Ectodermal cell (in vitro differentiated cells): ENCODE measurements around the gene DCDC2C.

ENCODE experiments used
- H3K27ac ChIP-seq: 2 replicates; pipeline ENCODE4 v1.7.0; 2013; ENCODE audit warnings: mild to moderate bottlenecking, low read depth, low read length; ENCODE audit not compliant: insufficient read depth, poor library complexity, severe bottlenecking
- H3K27me3 ChIP-seq: 2 replicates; pipeline ENCODE4 v1.7.0; 2013; ENCODE audit warnings: mild to moderate bottlenecking, low read length; ENCODE audit not compliant: insufficient read depth, control insufficient read depth, poor library complexity, severe bottlenecking
- H3K36me3 ChIP-seq: one replicate; pipeline ENCODE4 v1.7.0; 2013; ENCODE audit warnings: low read length; ENCODE audit not compliant: control insufficient read depth, insufficient read depth
- H3K4me1 ChIP-seq: one replicate; pipeline ENCODE4 v1.7.0; 2013; ENCODE audit warnings: low read length; ENCODE audit not compliant: control insufficient read depth, insufficient read depth
- H3K4me3 ChIP-seq: 2 replicates; pipeline ENCODE4 v1.7.0; 2013; ENCODE audit warnings: low read depth, low read length, control low read depth; ENCODE audit not compliant: insufficient read depth
- H3K9me3 ChIP-seq: 2 replicates; pipeline ENCODE4 v1.7.0; 2013; ENCODE audit warnings: mild to moderate bottlenecking, low read length, moderate library complexity; ENCODE audit not compliant: control insufficient read depth
- WGBS, 2 experiments: methylation state at CpG; one replicate each; pipeline ENCODE4 v1.1.7; 2013; ENCODE audit warnings: missing lambda C conversion rate in 2 of 2; 5-methylcytosine and 5-hydroxymethylcytosine counted together

DCDC2C gene

GRCh38 chr2:3728104-3729054, 25.0 kb downstream of the DCDC2C start:
- Histone ChIP-seq H3K9me3 (no peaks in the 10 kb centered on the region), H3K4me3 (peak overlapping the region; percentile 12), H3K4me1 (peaks cover 10% of the 10 kb centered on the region), H3K36me3 (no peaks in the 10 kb centered on the region), H3K27ac (no peak overlapping the region), H3K27me3 (peaks cover 5% of the 10 kb centered on the region)
- 52 to 53% methylated on average over 22 of the region's 22 CpGs for WGBS, 2 experiments

DNA sequence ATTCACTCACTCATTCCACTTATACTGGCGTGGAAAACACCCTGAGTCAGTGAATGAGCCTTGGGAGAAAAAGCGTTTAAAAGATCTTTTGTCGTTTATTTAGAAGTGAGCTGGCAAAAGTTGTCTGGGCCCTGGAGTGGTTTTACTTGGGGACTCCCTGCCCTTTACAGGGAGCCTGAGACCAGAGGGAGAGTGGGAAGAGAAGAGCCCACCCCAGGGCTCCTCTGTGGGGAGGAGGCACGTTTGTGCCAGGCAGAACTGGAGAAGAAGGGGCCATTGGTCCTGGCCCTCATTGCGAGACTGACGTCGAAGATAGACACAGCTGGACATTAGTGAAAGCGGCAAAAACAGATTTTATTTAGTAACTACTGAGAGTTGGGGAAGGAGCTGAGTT, 25.7 kb downstream of the DCDC2C start:
- no peak overlapping the region for H3K4me3 ChIP-seq
- no peaks in the 10 kb centered on the region for H3K36me3 ChIP-seq
- H3K27ac ChIP-seq = no peak overlapping the region
- peaks cover 5% of the 10 kb centered on the region for H3K27me3 ChIP-seq
- WGBS, 2 experiments = 93 to 94% methylated on average over 8 of the region's 8 CpGs
- no peaks in the 10 kb centered on the region for H3K9me3 ChIP-seq
- peaks cover 10% of the 10 kb centered on the region for H3K4me1 ChIP-seq

- Histone ChIP-seq H3K9me3 (no peaks in the 10 kb centered on the region), H3K36me3 (no peaks in the 10 kb centered on the region), H3K4me3 (no peak overlapping the region), H3K27ac (no peak overlapping the region), H3K27me3 (peaks cover 5% of the 10 kb centered on the region), H3K4me1 (peaks cover 10% of the 10 kb centered on the region)
- 86 to 88% methylated on average over 9 of the region's 9 CpGs for WGBS, 2 experiments
Observed at GRCh38 chr2:3729786-3730185, 26.4 kb downstream of the DCDC2C start.

GRCh38 chr2:3730646-3731045, 27.3 kb downstream of the DCDC2C start:
- H3K36me3 ChIP-seq = no peaks in the 10 kb centered on the region
- peaks cover 5% of the 10 kb centered on the region for H3K27me3 ChIP-seq
- no peaks in the 10 kb centered on the region for H3K9me3 ChIP-seq
- H3K4me3 ChIP-seq = no peak overlapping the region
- WGBS, 2 experiments = 94 to 95% methylated on average over 8 of the region's 8 CpGs
- no peak overlapping the region for H3K27ac ChIP-seq
- peaks cover 10% of the 10 kb centered on the region for H3K4me1 ChIP-seq

DNA sequence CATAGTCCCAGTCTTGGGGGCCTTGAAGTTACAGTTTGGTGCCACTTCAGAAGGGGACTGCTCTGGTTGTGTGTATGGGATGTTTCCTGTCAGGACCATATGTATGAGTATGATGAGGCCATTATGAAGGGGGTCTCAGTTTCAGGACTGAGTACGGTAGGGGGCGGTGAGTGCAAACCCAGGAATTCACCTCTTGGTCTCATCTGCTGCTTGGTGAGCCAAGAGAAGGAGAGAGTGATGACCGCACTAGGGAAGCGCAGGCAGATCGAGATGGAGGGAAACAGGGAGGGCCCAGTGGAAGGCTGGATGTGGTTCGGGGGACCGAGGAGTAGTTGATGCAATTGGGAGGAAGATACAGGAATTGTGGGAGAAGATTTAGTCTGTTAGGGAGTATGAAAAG, 28.5 kb downstream of the DCDC2C start:
- peaks cover 8% of the 10 kb centered on the region for H3K4me1 ChIP-seq
- peaks cover 5% of the 10 kb centered on the region for H3K27me3 ChIP-seq
- no peaks in the 10 kb centered on the region for H3K9me3 ChIP-seq
- H3K27ac ChIP-seq = no peak overlapping the region
- no peak overlapping the region for H3K4me3 ChIP-seq
- H3K36me3 ChIP-seq = no peaks in the 10 kb centered on the region
- 92 to 96% methylated on average over 7 of the region's 7 CpGs for WGBS, 2 experiments

DNA sequence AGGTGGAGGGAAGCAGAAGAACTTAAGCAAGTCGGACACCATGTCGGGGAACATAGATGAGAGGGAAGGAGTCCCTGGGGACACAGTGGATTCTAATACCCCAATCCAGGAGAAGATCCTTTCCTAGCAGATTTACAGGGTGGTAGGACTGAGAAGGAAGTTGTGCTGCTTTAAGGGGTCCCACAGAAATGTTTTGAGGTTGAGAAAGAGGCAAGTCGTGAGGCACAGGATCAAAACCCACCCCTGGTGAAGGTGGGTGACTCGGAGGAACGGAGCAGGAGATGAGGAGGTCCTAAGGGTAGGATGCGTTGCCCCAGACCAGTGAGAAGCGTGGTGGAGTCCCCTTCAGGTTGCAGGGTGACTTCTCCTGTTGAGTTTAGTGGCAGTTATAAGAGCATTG, 32.7 kb downstream of the DCDC2C start:
- Histone ChIP-seq H3K27me3 (no peaks in the 10 kb centered on the region), H3K9me3 (no peaks in the 10 kb centered on the region), H3K4me1 (no peaks in the 10 kb centered on the region), H3K4me3 (no peak overlapping the region), H3K36me3 (no peaks in the 10 kb centered on the region), H3K27ac (no peak overlapping the region)
- WGBS, 2 experiments = 80% methylated on average over 7 of the region's 7 CpGs

DNA sequence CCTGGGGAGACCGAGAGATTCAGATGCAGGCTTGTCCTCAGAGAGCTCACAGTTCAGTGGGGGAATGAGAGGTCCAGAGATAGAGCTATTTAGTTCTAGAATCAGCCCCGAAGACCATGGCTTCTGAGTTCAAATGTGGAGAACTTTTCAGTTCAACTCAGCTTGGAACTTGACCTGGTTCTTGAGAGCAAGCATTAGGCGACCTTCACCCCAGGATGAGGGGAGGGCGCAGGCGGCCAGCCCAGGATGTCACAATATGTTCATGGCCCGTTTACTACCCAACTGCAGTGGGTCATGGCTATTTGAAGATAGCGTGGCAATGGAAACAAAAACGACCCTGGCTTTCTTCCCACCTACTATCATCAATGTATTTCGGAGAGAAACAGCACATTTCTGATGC, 33.8 kb downstream of the DCDC2C start:
- no peaks in the 10 kb centered on the region for H3K27me3 ChIP-seq
- H3K9me3 ChIP-seq = no peaks in the 10 kb centered on the region
- H3K36me3 ChIP-seq = no peaks in the 10 kb centered on the region
- no peak overlapping the region for H3K4me3 ChIP-seq
- H3K27ac ChIP-seq = no peak overlapping the region
- H3K4me1 ChIP-seq = no peaks in the 10 kb centered on the region
- 94% methylated on average over 9 of the region's 9 CpGs for WGBS, 2 experiments

GRCh38 chr2:3738454-3738853, 35.1 kb downstream of the DCDC2C start:
- Histone ChIP-seq H3K4me3 (no peak overlapping the region), H3K4me1 (no peaks in the 10 kb centered on the region), H3K27me3 (no peaks in the 10 kb centered on the region), H3K27ac (no peak overlapping the region), H3K9me3 (no peaks in the 10 kb centered on the region), H3K36me3 (no peaks in the 10 kb centered on the region)
- 80% methylated on average over 2 of the region's 3 CpGs; no CpG with 5 or more reads in 1 of the 2 experiments for WGBS, 2 experiments

DNA sequence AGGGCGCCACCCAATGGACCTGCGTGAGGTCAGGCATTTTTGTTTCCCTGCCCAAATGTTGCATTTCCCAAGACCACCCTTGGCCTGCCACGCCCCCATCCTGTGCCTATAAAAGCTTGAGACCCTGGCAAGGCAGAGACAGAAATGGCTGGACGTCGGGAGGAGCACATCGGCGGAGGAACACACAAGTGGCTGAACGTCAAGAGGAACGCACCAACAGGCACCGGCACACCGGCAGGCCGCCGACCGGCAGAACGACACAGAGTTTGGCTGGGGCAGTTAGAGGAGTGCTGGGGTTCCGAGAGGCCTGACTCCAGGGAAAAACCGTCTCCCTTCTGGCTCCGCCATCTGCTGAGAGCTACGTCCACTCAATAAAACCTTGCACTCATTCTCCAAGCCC, 35.9 kb downstream of the DCDC2C start:
- Histone ChIP-seq H3K27ac (no peak overlapping the region), H3K27me3 (no peaks in the 10 kb centered on the region), H3K36me3 (no peaks in the 10 kb centered on the region), H3K4me1 (no peaks in the 10 kb centered on the region), H3K9me3 (no peaks in the 10 kb centered on the region), H3K4me3 (no peak overlapping the region)
- 90 to 91% methylated on average over 19 of the region's 19 CpGs for WGBS, 2 experiments

DNA sequence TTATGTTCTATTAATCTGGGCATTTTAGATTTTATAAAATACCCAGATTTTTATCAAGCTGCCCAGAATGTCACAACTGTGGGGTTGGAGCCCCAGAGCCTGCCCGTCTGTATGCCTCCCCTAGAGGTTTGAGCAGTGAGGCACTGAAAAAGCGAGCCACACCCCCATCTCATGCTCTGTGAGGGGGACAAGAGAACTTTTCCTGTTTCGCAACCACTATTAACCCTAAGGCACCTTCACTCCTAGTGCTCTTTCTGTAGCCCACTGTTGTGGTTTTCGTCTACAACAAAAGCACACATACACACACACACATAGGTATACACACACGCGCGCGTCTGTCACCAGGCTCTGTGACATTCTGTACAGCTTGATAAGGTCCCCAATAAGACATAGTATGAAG, 38.0 kb downstream of the DCDC2C start:
- H3K27ac ChIP-seq = no peak overlapping the region
- WGBS, 2 experiments = 91 to 92% methylated on average over 6 to 8 of the region's 8 CpGs
- no peaks in the 10 kb centered on the region for H3K36me3 ChIP-seq
- H3K9me3 ChIP-seq = no peaks in the 10 kb centered on the region
- no peaks in the 10 kb centered on the region for H3K27me3 ChIP-seq
- H3K4me3 ChIP-seq = no peak overlapping the region
- H3K4me1 ChIP-seq = no peaks in the 10 kb centered on the region
